Stimulated activated CD4-positive, alpha-beta T cell treated with anti-CD3 and anti-CD28 coated beads, Interleukin-15, amount 100 ng/mL, for 1 hour (primary cell): ENCODE data around the gene ITGA11.
A peak's percentile ranks its signal among the peaks of the same experiment; 100 is the strongest.

ENCODE experiments used
- DNase-seq, 2 donors: peaks; one replicate each; pipeline ENCODE4 v3.0.0-alpha.2; 2020; ENCODE audit warnings: low read depth in 1 of 2, low spot score in 1 of 2

Gene ITGA11

GRCh38 chr15:68274201-68274848 is 157.6 kb downstream of the ITGA11 start:
- no peak for DNase-seq

GRCh38 chr15:68272721-68273271 is 159.2 kb downstream of the ITGA11 start:
- no peak for DNase-seq

- no peak for DNase-seq
Observed at GRCh38 chr15:68271854-68272471, 160.0 kb downstream of the ITGA11 start.

GRCh38 chr15:68268405-68268804 is 163.6 kb downstream of the ITGA11 start:
- no peak for DNase-seq

- DNase-seq = no peak
Observed at GRCh38 chr15:68265674-68266073, 166.3 kb downstream of the ITGA11 start.

GRCh38 chr15:68265081-68265480 is 166.9 kb downstream of the ITGA11 start:
- no peak for DNase-seq

GRCh38 chr15:68264282-68264681 is 167.7 kb downstream of the ITGA11 start:
- no peak for DNase-seq

GRCh38 chr15:68262514-68263356 is 169.2 kb downstream of the ITGA11 start:
- DNase-seq = no peak

GRCh38 chr15:68261980-68262379 is 170.0 kb downstream of the ITGA11 start:
- DNase-seq = no peak

GRCh38 chr15:68261241-68261640 is 170.7 kb downstream of the ITGA11 start:
- no peak for DNase-seq

GRCh38 chr15:68259883-68260282 is 172.1 kb downstream of the ITGA11 start:
- DNase-seq = no peak

- DNase-seq = no peak
Observed at GRCh38 chr15:68258692-68259091, 173.3 kb downstream of the ITGA11 start.

GRCh38 chr15:68256675-68257450 is 175.1 kb downstream of the ITGA11 start:
- peak; percentile 28 to 58 for DNase-seq

GRCh38 chr15:68252925-68253534 is 178.9 kb downstream of the ITGA11 start:
- no peak for DNase-seq

GRCh38 chr15:68249058-68249713 is 182.8 kb downstream of the ITGA11 start:
- DNase-seq = no peak
